Stimulated activated CD8-positive, alpha-beta memory T cell treated with anti-CD3 and anti-CD28 coated beads, Interleukin-7, amount 100 ng/mL, for 1 hour (primary cell): ENCODE results near the gene ZNF724.
"Not testable (repeated sequence)": the region's sequence is repeated elsewhere in the genome, so short reads cannot be mapped to it uniquely, and the experiment has no call there.

ENCODE experiments used
- DNase-seq, 2 donors: peaks; one replicate each; pipeline ENCODE4 v3.0.0-alpha.2; 2020; ENCODE audit warnings: low read depth in 2 of 2

Gene ZNF724

DNA sequence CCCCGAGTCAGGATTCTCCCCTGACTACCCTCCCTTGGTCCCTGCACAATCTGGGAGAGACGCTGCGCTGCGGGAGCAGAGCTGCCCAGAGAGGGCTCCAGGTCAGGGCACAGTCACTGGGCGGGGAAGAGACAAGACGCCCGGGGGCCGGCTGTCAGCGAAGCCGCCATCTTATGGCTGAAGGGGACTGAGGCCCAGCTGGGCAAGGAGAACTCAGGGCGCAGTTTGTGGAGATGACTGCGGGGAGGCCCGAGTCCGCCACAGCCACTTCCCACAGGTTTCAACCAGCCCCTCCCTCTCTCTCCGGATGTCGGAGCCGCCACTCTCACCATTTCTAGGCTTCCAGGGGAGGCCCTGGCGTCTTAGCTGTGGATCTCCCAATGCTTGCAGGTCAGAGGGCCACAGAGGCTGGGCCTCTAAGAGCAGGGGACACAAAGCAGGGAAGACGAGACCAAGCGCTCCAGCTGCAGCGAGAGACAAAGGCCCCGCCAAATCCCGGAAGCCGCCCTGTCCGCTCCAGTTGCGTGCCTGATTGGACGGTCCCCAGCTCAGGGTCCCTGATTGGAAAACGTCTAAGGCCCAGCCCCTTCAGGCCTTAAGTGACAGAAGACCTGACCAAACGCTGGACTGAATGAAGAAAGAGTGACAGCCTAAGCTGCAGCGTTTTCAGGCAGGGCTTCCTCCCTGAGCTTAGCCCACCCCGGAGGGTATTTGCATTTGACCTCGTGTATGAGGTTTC lies at the start of gene ZNF724:
TSS of gene ZNF724 (minus strand) at position 484 of the 739 bp plus-strand sequence. CDS start at position 332, 152 bp downstream.
- peak; percentile 68 to 72 for DNase-seq

DNA sequence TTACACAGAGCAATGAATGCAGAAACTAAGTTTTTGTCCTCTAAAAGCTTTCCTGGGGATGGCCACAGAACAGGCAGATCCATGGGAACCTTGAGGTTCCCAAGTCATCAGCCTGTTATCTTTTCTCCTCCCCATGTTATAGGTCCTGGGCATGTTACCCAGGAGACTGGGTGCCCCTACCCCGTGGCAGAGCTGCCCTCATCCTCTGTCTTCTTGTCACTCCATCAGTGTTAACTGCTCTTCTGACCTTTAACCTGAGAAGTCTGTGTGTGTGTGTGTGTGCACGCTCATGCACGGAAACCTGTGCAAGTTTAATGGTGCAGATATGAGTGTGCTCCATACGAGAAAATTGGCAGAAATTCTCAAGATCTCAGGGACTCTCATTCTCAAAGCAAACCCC lies 43.9 kb upstream of the ZNF724 start:
- DNase-seq: no peak

DNA sequence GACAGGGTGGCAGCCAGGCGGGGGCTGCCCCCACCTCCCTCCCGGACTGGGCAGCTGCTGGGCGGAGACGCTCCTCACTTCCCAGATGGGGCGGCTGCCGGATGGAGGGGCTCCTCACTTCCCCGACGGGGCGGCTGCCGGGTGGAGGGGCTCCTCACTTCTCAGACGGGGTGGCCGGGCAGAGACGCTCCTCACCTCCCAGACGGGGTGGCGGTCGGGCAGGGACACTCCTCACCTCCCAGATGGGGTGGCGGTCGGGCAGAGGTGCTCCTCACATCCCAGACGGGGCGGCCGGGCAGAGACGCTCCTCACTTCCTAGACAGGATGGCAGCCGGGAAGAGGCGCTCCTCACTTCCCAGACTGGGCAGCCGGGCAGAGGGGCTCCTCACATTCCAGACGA lies 39.8 kb upstream of the ZNF724 start:
- not testable (repeated sequence) for DNase-seq

DNA sequence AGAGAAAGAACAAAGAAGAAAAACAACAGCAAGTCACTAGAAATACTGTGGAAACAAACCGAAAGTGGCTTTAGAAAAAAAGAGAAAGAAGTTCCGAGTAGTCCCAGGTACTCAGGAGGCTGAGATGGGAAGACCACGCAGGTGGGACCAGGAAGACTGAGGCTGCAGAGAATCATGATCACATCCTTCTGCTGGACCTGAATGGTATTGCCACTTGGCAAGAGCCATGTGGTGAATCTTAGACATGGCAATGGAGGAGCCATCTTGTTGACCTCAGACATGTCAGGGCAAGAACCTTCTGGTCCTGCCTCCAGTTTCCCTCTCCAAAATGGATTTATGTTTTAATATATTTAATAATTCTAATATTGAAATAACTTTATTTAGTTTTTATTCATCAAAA lies 37.4 kb upstream of the ZNF724 start:
- DNase-seq: no peak

DNA sequence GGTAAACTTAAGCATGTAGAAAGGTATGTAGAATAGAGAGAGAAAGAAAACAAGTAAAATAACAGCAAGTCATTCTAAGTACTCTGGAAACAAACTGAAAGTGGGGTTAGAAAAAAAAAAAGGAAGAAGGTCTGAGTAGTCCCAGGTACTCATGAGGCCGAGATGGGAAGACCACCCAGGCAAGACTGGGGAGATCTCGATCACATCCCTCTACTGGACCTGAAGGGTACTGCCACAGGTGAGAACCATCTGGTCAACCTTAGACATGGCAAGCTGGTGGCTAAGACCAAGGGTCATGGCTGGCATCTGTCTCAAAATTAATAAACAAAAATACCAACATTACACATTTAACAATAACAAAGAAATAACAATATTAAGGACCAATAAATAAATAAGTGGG lies 36.3 kb upstream of the ZNF724 start:
- DNase-seq: no peak

DNA sequence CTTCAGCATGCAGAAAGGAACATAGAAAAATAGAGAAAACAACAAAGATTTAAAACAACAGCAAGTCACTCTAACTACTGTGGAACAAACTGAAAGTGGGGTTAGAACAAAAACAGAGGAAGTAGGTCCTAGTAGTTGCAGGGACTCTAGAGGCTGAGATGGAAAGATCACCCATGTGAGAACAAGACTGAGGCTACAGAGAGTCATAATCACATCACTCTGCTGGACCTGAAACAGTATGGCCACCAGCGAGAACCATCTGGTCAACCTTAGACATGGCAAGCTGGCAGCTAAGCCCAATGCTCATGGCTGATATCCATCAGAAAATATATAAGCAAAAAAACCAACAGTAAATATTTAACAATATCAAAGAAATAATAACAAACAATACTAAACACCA lies 35.8 kb upstream of the ZNF724 start:
- no peak for DNase-seq

DNA sequence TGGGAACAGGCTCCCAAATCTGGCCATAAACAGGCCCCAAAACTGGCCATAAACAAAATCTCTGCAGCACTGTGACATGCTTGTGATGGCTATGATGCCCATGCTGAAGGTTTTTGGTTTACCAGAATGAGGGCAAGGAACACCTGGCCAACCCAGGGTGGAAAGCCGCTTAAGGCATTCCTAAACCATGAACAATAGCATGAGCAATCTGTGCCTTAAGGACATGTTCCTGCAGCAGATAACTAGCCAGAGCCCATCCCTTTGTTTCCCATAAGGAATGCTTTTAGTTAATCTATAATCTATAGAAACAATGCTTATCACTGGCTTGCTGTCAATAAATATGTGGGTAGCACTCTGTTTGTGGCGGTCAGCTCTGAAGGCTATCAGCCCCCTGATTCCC lies 35.1 kb upstream of the ZNF724 start:
- not testable (repeated sequence) for DNase-seq

DNA sequence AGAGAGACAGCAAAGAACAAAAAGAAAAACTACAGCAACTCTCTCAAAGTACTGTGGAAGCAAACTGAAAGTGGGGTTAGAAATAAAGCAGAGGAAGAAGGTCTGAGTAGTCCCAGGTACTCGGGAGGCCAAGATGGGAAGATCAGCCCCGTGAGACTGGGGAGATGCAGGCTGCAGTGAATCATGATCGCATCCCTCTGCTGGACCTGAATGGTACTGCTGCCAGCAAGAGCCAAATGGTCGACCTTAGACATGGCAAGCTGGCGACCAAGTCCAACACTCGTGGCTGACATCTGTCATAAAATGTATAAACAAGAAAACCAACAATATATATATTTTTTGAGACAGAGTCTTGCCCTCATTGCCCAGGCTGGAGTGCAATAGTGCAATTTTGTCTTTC lies 33.7 kb upstream of the ZNF724 start:
- peak; percentile 10 to 52 for DNase-seq

DNA sequence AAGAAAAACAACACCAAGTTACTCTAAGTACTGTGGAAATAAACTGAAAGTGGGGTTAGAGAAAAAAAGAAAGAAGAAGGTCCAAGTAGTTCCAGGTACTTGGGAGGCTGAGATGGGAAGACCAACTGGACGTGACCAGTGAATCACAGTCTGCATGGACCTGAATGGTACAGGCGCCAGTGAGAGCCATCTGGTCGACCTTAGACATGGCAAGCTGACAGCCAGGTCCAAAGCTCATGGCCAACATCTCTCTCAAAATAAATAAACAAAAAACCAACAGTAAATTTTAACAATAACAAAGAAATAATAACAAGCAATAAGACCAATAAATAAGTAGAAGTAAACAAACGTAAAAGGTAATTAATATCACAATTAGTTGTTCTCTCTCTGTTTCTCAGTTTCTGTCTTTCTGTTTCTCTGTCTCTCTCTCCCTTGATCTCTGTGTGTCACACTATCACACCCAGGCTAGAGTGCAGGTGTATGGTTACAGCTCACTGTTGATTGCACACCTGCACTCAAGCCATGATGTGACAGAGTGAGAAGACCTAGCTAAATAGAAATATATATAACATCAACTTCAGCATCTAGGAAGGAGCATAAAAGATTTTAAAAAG lies 31.6 kb upstream of the ZNF724 start:
- no peak for DNase-seq

DNA sequence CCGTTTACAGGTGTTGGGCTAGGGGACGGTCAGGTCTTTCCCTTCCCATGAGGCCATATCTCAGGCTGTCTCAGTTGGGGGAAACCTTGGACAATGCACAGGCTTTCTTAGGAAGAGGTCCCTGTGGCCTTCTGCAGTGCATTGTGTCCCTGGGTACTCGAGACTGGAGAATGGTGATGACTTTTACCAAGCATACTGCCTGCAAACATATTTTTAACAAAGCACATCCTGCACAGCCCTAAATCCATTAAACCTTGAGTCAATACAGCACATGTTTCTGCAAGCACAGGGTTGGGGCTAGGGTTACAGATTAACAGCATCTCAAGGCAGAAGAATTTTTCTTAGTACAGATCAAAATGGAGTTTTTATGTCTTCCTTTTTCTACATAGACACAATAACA lies 27.9 kb upstream of the ZNF724 start:
- not testable (repeated sequence) for DNase-seq

DNA sequence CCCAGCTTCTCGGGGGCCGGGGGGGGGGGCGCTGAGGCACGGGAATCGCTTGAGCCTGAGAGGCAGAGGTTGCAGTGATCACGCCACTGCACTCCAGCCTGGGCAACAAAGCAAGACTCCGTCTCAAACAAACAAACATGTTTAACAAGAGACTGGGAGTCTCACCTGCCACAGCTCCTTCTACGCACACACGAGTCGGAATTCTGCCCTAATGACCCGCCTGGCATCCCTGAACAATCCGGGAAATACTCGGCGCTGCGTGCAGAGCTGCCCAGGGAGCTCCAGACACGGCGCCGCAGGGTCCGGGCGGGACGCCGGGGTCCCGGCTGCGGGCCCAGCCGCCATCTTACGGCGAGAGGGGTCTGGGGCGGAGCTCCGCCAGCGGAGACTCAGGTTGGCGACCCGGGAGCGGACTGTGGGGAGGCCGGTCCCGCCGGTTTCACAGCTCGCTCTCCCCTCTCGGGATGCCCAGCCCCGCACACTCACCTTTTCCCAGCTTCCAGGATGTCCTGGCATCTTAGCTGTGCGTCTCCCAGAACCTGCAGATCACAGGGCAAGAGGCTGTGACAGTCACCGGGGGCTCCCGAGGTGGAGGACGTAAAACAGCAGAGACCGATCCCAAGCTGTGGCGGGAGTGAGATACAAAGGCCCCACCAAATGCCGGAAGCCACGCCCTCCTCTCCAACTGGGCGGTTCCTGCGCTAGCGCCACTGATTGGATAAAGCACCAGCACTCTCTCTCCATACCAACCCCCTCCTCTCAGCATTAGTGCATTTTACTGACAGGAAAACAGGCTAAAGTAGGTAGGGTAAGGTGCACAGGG lies 23.6 kb upstream of the ZNF724 start:
- DNase-seq: peak; percentile 80 to 89

DNA sequence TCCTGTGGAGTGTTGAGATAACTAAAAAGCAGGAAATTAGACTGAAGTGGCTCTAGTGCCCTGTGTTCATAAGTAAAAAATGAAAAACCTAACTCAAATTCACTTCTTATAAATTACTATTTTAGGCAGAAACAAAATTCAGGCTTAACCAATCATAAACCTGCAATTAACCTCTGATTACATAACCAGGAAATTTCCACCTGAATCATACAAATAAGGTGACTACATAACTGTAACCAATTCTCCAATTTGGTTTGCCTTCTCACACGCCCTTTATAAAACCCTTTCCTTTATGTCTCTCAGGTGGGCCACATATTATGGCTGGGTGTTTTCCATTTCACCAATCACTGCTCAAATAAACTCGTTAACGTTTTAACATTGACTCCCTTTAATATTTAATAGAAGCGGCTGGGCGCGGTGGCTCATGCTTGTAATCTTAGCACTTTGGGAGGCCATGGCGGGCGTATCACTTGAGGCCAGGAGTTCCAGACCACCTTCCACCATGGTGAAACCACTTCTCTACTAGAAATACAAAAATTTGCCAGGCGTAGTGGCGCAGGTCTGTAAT lies 22.9 kb upstream of the ZNF724 start:
- DNase-seq: no peak

DNA sequence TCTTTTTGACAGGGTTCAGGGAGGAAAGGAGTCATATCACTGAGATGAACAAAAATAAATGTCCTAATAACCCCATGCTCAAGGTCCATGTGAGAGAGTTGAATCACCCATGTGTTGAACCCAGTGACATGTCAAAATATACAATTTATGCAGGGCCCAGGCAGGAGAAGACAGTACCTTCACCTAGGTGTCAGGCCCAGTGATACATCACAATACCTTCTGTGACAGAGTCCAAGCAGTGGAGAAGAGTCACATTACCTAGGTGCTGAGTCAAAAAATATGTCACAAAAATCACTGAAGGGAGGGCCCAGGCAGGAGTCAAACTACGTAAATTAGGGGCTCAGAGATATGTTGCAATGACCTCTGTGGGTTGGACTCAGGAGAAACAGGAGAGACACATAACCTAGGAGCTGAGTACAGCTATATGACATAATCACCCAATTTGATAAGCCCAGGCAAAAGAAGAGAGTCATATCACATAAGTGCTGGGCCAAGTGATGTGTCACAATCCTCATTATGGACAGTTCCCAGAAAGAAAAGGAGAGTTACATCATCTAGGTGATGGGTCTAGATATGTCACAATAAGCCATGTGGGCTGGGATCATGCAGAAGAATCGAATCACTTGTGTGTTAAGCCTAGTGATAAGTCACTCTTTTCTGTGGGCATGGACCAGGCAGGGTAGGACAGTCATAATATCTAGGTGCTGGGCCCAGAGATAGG lies 13.8 kb upstream of the ZNF724 start:
- no peak for DNase-seq

DNA sequence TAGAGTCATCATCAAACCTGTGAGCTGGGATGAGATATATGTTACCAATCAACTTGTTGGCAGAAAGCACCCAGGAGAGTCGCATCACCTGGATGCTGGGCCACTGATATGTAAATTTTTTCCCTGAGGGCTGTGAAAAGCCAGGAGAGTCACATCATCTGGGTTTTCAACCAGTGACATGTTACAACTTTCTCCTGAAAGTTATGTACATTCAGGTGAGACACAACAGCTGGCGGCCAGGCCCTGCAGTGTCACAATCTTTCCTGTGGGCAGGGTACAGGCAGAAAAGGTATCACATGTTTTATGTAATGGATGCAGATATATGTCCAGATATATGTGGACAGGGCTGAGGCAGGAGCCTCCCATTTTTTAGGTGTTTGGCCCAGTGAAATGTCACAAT lies 13.2 kb upstream of the ZNF724 start:
- DNase-seq: no peak

DNA sequence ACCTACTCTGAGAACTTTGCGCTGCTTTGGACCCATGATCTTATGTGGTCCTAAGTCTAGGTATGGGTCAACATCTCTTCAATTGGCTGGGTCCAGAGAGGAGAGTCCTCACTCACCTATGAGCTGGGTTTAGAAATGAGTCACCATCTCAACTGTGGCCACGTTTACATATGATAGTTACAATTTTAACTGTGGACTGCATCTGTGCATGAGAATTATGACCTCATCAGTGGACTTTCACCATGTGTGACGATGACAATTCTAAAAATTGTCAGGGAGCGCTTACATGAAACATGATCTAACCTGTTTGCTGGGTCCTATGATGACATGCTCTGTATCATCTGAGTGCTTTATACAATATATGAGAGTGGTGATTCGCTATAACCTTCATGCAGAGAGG lies 12.7 kb upstream of the ZNF724 start:
- no peak for DNase-seq

DNA sequence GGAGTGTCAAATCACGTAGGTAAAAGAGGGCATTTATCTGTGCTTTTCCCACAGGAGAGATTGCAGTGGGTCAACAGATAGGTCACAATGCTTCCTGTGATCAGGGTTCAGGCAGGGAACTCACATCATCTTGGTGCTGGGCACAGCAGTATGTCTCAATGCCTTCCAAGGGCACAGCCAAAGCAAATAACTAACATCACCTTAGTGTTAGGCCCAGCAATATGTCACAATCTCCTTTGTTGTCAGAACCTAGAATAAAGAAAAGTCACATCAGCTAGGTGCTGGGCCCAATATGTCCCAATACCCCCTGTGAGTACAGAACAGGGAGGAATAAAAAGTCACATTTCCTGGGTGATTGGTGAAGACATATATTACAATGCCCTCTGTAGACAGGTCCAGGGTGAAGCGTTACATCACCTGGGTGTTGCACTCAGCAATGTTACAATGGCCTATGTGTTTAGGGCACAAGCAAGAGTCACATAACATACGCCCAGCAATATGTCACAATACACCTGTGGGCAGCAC lies 11.4 kb upstream of the ZNF724 start:
- DNase-seq: no peak

DNA sequence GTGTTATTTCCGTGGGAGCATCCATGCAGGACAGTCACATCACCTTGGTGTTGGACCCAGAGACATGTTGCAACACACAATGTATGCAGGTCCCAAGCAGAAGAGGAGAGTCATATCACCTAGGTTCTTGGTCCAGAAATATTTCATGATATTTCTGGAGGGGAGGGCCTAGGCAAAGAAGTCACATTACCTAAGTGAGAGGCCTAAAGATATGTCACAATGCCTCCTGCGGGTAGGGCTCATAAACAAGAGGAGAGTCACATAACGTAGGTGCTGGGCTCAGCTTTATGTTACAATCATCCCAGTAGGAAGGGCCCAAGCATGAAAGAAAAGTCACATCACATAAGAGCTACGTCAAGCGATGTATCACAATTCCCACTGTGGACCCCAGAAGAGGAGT lies 10.8 kb upstream of the ZNF724 start:
- no peak for DNase-seq

DNA sequence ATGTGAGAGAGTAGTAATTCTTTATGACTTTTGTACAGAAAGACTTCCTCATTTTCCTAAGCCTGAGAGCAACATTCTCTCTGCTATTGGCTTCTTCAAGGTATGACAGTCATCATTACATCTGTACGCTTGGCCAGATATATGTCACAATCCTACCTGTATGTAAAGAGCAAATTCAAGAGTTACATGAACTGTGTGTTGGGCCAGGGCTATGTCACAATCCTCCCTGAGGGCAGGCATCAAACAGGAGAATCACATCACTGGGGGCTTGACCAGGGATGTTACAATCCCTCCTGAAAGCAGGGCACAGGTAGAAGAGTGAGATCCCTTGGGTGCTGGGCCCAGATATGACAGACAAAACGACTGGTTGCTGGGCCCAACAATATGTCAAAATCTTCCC lies 9.8 kb upstream of the ZNF724 start:
- DNase-seq: no peak

DNA sequence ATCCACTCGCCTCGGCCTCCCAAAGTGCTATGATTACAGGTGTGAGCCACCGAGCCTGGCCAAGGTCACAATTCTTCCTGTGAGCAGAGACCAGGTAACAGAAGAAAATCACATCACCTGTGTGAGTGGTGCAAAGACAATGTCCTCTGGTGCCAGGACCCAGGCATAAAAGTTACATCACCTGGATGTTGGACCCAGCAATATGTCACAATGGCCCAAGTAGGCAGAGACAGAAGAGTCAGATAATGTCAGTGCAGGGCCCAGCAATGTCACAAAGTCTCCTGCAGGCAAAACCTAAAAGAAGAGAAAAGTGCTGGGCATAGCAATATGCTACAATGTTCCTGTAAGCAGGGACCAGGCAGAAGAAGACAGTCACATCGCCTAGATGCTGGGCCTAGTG lies 5.5 kb upstream of the ZNF724 start:
- no peak for DNase-seq

DNA sequence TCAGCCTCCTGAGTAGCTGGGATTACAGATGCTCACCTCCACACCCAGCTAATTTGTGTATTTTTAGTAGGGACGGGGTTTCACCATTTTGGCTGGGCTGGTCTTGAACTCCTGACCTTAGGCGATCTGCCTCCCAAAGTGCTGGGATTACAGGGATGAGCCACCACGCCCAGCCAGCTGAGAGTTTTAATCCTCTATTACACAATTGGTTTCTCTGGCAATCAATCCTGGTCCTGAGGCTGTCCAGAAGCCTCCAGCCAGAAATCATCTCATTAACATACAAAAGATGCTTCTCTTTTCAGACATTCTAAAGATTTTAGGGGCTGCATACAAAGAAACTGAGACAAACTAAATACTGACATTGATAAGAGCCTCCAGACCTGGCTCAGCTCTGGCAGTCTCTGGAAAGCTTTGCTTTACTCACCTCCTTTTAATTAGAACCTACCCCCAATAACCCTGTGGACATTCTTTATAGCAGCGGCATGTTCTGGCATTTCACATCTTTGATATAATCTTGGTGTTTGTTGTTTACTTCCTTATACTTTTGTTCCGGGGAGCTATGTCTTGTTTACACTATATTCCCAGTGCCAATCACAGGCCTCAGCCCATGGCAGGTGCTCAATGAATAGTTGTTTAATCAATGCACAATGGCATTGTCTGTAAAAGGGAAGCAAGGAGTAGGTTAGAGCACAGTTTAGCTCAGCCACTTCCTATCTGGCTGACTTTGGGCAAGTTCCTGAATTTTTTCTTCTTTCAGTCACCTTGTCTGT lies 4.1 kb upstream of the ZNF724 start:
- DNase-seq: no peak

DNA sequence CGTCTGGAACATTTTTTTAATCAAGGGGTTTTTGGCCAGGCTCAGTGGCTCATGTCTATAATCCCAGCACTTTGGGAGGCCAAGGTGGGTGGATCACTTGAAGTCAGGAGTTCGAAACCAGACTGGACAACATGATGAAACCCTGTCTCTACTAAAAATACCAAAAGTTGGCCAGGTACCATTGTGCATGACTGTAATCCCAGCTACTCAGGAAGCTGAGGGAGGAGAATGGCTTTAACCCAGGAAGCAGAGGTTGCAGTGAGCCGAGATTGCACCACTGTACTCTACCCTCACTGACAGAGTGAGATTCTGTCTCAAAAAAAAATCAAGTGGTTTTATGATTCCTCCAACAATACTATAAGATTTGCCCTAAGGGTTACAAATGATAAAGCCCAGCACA lies 3.1 kb upstream of the ZNF724 start:
- not testable (repeated sequence) for DNase-seq
